Large intestine (tissue), 3 donors: Measurements from ENCODE around the gene NBL1. TPM values are rescaled to one million over a fixed set of nuclear protein-coding genes. Genes with fewer than 3 reads are reported as not detected.

Experiments used
- DNase-seq, 2 donors: peaks; one replicate each; pipeline versions ENCODE4 v3.0.0 to v3.0.0-alpha.2; 2013
- H3K27ac ChIP-seq: one replicate; pipeline ENCODE4 v1.5.1; 2013; ENCODE audit warnings: low read length
- H3K27me3 ChIP-seq: 2 replicates; pipeline ENCODE4 v1.6.1; 2013; ENCODE audit warnings: low read length; ENCODE audit not compliant: control insufficient read depth, insufficient read depth
- H3K36me3 ChIP-seq: 2 replicates; pipeline ENCODE4 v1.6.1; 2013; ENCODE audit warnings: low read length; ENCODE audit not compliant: control insufficient read depth, insufficient read depth
- H3K4me1 ChIP-seq: one replicate; pipeline ENCODE4 v1.6.1; 2013; ENCODE audit warnings: low read length; ENCODE audit not compliant: control insufficient read depth, insufficient read depth
- H3K4me3 ChIP-seq: one replicate; pipeline ENCODE4 v1.5.1; 2013; ENCODE audit warnings: low read length
- H3K9me3 ChIP-seq: one replicate; pipeline ENCODE4 v1.6.1; 2013; ENCODE audit warnings: mild to moderate bottlenecking, low read depth, low read length, moderate library complexity; ENCODE audit not compliant: control insufficient read depth
- WGBS: methylation state at CpG from one replicate; pipeline ENCODE4 v1.1.5; 2013; ENCODE audit warnings: low lambda C conversion rate; ENCODE audit not compliant: insufficient coverage; 5-methylcytosine and 5-hydroxymethylcytosine counted together
- polyA plus RNA-seq: library from polyadenylated mRNA; unstranded; fragments of 120-200 nt; gene quantifications from one replicate; pipeline ENCODE4 v1.2.1, GENCODE V29; 2013

NBL1 gene
- polyA plus RNA-seq, 1 donor: 53.5 TPM

DNA sequence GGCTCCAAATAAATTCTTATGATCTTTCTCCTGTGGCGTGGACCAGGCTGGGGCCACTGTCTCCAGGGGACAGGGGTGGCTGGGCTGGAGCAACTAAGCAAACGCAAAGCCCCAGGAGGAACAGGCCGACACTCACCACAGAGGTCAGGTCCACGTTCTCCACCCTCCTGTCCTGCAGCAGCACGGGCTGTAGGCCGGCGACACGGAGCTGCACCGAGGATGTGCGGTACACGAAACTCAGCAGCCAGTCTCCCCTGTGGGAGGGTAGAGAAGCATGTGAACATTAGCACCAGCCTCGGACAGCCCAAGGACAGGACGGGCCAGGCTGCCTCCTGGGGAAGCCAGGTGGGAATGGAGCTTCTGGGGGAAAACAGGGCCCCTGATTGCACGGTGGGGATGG is 50.2 kb downstream of the NBL1 start:
- 100% methylated on average over 2 of the region's 14 CpGs for WGBS
- DNase-seq: no peak
- Histone ChIP-seq H3K27me3 (no peaks in the 10 kb centered on the region), H3K9me3 (peaks cover 5% of the 10 kb centered on the region), H3K36me3 (peaks cover 8% of the 10 kb centered on the region), H3K4me3 (no peak overlapping the region), H3K4me1 (no peaks in the 10 kb centered on the region), H3K27ac (no peak overlapping the region)

DNA sequence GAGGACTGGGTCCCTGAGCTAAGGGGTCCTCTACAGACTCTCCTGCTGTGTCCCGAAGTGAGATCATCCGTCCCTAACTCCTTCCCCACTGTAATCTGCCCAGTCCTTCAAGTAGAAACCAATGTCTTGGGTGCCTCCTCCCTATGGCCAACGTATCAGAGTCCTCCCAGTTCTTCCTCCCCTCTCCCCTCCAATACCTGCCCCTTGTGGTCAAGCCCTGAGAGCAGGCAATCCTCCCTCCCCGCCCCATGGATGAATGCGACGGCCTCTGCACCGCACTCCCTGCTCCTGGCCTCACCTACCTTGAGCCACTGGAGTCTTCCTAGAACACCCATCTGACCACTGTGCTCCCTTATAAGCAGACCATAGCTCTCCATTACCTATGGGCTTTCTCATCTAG is 51.7 kb downstream of the NBL1 start:
- no peaks in the 10 kb centered on the region for H3K4me1 ChIP-seq
- H3K27me3 ChIP-seq: no peaks in the 10 kb centered on the region
- H3K9me3 ChIP-seq: no peaks in the 10 kb centered on the region
- no peak overlapping the region for H3K27ac ChIP-seq
- no CpG with 5 or more reads among the region's 7 CpGs for WGBS
- H3K4me3 ChIP-seq: no peak overlapping the region
- DNase-seq: no peak
- peaks cover 12% of the 10 kb centered on the region for H3K36me3 ChIP-seq

DNA sequence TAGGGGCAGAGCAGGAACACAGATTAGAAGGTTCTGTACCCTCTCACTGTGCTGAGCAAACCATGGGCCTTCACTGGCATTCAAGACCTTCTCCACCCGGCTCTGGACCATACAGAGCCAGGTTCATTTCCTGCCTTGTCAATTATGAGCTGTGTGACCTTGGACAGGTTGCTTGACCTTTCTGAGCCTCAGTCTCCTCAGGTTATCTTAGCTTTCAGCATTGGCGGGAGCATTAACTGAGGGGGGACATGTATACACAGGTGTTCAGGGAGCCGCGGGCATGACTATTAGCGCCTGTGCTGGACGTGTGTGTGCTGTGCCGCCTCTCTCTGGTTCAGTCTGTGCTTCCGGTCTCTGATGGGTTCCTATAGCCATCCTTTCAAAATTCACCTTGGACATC is 52.7 kb downstream of the NBL1 start:
- H3K27me3 ChIP-seq: no peaks in the 10 kb centered on the region
- DNase-seq: no peak
- peaks cover 13% of the 10 kb centered on the region for H3K36me3 ChIP-seq
- H3K4me3 ChIP-seq: no peak overlapping the region
- no peaks in the 10 kb centered on the region for H3K9me3 ChIP-seq
- no peak overlapping the region for H3K27ac ChIP-seq
- no peaks in the 10 kb centered on the region for H3K4me1 ChIP-seq
- no CpG with 5 or more reads among the region's 8 CpGs for WGBS

DNA sequence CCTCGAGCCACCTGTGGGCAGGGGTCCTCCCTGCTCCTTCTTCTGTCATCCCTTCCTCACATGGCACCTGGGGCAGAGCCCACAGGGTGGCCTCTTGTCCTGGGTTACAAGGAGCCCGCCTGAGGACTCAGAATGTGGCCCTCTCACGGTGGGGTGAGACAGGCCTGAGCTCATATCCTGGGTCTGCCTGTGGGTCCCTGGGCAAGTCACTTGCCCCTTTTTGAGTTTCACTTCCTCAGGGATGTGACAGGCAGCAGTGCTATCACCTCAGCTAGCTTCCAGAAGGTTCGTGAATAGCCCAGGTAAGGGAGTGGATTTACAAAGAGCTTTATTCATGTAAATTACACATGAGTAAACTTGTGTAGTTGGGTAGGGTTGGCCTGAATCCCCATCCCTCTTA is 54.1 kb downstream of the NBL1 start:
- WGBS: no CpG with 5 or more reads among the region's 4 CpGs
- no peak for DNase-seq
- Histone ChIP-seq H3K9me3 (no peaks in the 10 kb centered on the region), H3K27me3 (no peaks in the 10 kb centered on the region), H3K4me3 (no peak overlapping the region), H3K36me3 (peaks cover 13% of the 10 kb centered on the region), H3K4me1 (no peaks in the 10 kb centered on the region), H3K27ac (no peak overlapping the region)

DNA sequence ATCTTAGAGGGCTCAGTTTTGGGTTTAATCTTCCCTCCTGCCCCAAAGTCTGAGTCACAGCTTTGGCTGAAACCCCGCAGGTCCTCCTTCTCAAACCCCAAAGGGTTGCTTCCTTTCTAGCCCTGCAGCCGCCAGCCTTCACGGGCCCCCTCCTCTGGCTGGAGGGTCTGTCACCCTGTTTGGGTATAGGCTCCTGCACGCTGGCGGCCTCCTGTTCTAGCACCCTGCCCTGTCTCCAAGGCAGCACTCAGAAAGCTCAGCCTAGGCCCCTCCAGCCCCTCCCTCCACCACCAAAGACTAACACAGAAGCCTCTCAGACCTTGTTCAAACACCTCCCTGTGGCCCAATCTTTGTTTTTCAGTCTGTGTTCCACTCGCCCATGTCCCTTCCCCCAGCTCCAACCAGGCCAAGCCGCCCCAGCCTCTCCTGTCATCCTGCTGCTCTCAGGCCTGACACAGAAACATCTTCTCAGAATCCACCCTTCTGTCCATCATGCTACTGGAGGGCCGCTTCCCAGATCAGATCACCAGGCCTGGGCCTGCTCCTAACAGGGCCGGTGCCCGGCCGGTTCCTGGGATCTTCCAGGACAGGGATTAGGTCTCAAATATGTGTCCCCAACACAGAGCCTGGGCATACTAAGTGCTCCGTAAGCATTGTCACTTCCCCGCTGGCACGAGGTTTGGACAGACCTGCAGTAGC is 56.1 kb downstream of the NBL1 start:
- DNase-seq: no peak
- no peaks in the 10 kb centered on the region for H3K9me3 ChIP-seq
- H3K36me3 ChIP-seq: peaks cover 7% of the 10 kb centered on the region
- H3K4me3 ChIP-seq: no peak overlapping the region
- H3K27me3 ChIP-seq: no peaks in the 10 kb centered on the region
- no peak overlapping the region for H3K27ac ChIP-seq
- peaks cover 4% of the 10 kb centered on the region for H3K4me1 ChIP-seq
- 80% methylated on average over 1 of the region's 14 CpGs for WGBS

DNA sequence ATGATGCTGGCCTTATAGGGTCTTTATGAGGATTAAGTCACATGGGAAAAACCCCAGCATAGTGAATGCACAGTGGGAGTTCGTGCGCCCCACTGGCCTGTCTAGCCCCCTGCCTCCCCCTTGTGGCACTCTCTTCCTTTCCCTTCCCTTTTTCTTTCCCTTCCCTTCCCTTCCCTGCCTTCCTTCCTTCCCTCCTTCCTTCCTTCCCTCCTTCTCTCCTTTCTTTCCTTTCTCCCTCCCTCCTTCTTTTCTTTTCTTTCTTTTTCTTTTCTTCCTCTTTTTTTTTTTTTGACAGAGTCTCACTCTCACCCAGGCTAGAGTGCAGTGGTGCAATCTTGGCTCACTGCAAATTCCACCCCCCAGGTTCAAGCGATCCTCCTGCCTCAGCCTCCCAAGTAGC is 59.2 kb downstream of the NBL1 start:
- Histone ChIP-seq H3K9me3 (no peaks in the 10 kb centered on the region), H3K36me3 (peaks cover 5% of the 10 kb centered on the region), H3K4me1 (peaks cover 4% of the 10 kb centered on the region), H3K27me3 (no peaks in the 10 kb centered on the region), H3K4me3 (no peak overlapping the region), H3K27ac (no peak overlapping the region)
- WGBS: 92% methylated on average over 2 of the region's 3 CpGs
- DNase-seq: no peak

DNA sequence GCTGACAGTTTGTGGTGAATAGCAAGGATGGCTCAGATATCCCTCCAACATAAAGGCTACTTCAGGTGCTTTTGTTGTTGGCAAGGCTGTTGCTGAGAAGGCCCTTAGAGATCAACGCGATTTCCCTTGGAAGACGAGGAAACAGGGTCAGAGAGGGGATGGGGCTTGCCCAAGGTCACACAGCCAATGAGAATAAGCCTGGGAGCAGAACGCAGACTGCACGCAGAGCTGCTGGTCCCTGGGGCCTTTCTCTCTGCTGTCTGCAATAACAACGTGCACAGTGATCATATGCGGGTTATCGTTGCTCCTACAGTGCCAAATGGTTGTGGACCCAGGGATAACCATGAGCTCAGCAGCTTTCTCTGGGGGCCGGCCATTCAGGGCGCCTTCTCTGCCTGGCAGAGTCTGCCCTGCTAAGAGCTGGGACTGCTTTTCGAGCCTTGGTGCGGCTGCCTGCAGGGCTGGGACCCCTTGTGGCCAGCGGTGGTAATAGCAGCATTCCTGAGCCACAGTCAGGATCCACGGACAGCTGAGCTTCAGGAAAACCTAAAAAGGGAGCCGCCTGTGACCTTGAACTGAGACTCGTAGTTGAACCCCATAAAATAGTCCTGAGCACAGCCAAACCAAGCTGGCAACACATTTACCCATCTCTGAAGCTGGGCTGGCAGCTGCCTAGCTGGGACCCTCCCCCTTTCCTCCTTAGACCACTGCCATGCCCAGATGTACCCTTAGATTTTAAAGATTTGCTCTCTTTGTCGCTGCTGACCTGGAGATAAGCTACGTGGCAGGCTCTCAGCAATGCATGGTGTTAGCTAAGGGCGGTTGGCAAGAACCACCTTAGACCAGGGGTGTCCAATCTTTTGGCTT is 60.4 kb downstream of the NBL1 start:
- H3K36me3 ChIP-seq: peaks cover 5% of the 10 kb centered on the region
- peak; percentile 55 to 57 for DNase-seq
- no CpG with 5 or more reads among the region's 19 CpGs for WGBS
- no peak overlapping the region for H3K4me3 ChIP-seq
- H3K4me1 ChIP-seq: peaks cover 4% of the 10 kb centered on the region
- H3K27me3 ChIP-seq: no peaks in the 10 kb centered on the region
- H3K9me3 ChIP-seq: no peaks in the 10 kb centered on the region
- no peak overlapping the region for H3K27ac ChIP-seq

DNA sequence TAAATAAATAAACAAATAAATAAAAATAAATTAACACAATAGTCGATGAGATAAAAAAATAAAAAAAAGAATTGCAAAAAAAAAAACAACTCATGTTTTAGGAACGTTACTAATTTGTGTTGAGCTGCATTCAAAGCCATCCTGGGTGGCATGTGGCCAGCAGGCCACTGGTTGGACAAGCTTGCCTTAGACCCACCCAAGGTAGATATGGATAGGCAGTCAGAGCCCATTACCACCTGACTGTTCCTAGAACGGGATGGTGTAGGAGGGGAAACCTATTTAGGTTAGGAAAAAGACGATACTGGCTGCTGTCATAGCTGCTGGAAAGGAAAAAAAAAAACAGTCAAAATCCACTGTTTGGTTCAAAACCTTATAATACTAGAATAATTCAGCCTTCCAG is 61.4 kb downstream of the NBL1 start:
- Histone ChIP-seq H3K4me1 (peaks cover 4% of the 10 kb centered on the region), H3K27ac (no peak overlapping the region), H3K27me3 (no peaks in the 10 kb centered on the region), H3K4me3 (no peak overlapping the region), H3K9me3 (no peaks in the 10 kb centered on the region), H3K36me3 (peaks cover 3% of the 10 kb centered on the region)
- 96% methylated on average over 2 of the region's 4 CpGs for WGBS
- no peak for DNase-seq

DNA sequence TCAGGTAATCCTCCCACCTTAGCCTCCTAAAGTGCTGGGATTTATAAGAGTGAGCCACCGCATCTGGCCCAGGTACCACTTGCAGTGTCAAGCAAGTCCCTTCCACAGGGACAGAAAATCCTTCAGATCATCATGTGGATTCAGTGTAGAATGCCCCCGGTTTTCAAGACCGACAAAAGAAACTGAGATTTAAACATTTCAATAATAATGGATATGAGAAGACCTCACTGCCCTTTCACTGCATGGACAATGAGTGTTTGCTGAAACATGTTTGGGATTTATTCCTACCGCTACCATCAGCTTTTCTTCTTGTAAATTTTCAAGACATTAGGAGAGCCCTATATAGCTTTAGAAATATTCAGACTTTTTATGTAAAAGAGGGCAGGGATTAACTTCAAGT is 62.0 kb downstream of the NBL1 start:
- Histone ChIP-seq H3K4me1 (peaks cover 4% of the 10 kb centered on the region), H3K4me3 (no peak overlapping the region), H3K27ac (no peak overlapping the region), H3K36me3 (no peaks in the 10 kb centered on the region), H3K27me3 (no peaks in the 10 kb centered on the region), H3K9me3 (no peaks in the 10 kb centered on the region)
- no CpG with 5 or more reads among the region's 4 CpGs for WGBS
- no peak for DNase-seq
